Right atrium auricular region (tissue), 2 donors: Measurements from ENCODE around the gene ARID4B. TPM values are rescaled to one million over a fixed set of nuclear protein-coding genes. Genes with fewer than 3 reads are reported as not detected.

Experiments
- DNase-seq: peaks from one replicate; pipeline ENCODE4 v3.0.0-alpha.2; 2019; ENCODE audit warnings: low spot score
- H3K27ac ChIP-seq, 2 donors: fragments of 200-600 bp; sonication (generic); 1 replicate in 1 of 2; 2 replicates in 1 of 2; pipeline ENCODE4 v1.5.1; 2016 to 2019
- H3K27me3 ChIP-seq, 2 donors: fragments of 200-600 bp; sonication (generic); one replicate each; pipeline versions ENCODE4 v1.5.1 to v1.6.0; 2017 to 2019
- H3K36me3 ChIP-seq: fragments of 200-600 bp; sonication (generic); one replicate; pipeline ENCODE4 v1.5.1; 2016
- H3K4me1 ChIP-seq, 2 donors: fragments of 200-600 bp; sonication (generic); one replicate each; pipeline versions ENCODE4 v1.5.1 to v1.6.0; 2017 to 2019
- H3K4me3 ChIP-seq, 2 donors: fragments of 200-600 bp; sonication (generic); 1 replicate in 1 of 2; 2 replicates in 1 of 2; pipeline ENCODE4 v1.5.1; 2017 to 2019; ENCODE audit warnings: mild to moderate bottlenecking in 1 of 2, moderate library complexity in 1 of 2
- H3K9me3 ChIP-seq, 2 donors: fragments of 200-600 bp; sonication (generic); one replicate each; pipeline ENCODE4 v1.5.1; 2019
- CTCF ChIP-seq, 2 donors: fragments of 200-600 bp; sonication (generic); IDR thresholded peaks; one replicate each; pipeline ENCODE4 v1.5.1; 2019; ENCODE audit warnings: antibody characterized with exemption in 2 of 2
- total RNA-seq, 2 donors: library from RNA; depleted of rRNA; stranded (reverse); fragments of >200 nt; gene quantifications; one replicate each; pipeline ENCODE4 v1.1.0, GENCODE V29; 2016

The ARID4B gene
- total RNA-seq, 2 donors from 2014 or later, result 15.9 to 16.1 TPM

GRCh38 chr1:235254721-235255120 lies 73.3 kb downstream of the ARID4B start:
- Histone ChIP-seq H3K27ac (no peak overlapping the region), H3K9me3 (no peaks in the 10 kb centered on the region), H3K4me1 (peaks cover 0 to 15% of the 10 kb centered on the region in 2 donors), H3K27me3 (no peaks in the 10 kb centered on the region), H3K36me3 (no peaks in the 10 kb centered on the region), H3K4me3 (no peak overlapping the region)
- TF ChIP-seq CTCF (IDR thresholded peaks at IDR 0.05), result no peak
- DNase-seq, result no peak

GRCh38 chr1:235253219-235253962 lies 74.6 kb downstream of the ARID4B start:
- H3K27ac ChIP-seq, result no peak overlapping the region
- peaks cover 0 to 7% of the 10 kb centered on the region in 2 donors for H3K4me1 ChIP-seq
- H3K4me3 ChIP-seq, result no peak overlapping the region
- no peaks in the 10 kb centered on the region for H3K9me3 ChIP-seq
- peak; percentile 74 to 90 for TF ChIP-seq CTCF (IDR thresholded peaks at IDR 0.05)
- DNase-seq, result no peak
- no peaks in the 10 kb centered on the region for H3K27me3 ChIP-seq
- no peaks in the 10 kb centered on the region for H3K36me3 ChIP-seq

- H3K36me3 ChIP-seq, result no peaks in the 10 kb centered on the region
- no peak for TF ChIP-seq CTCF (IDR thresholded peaks at IDR 0.05)
- no peak for DNase-seq
- no peaks in the 10 kb centered on the region for H3K9me3 ChIP-seq
- no peak overlapping the region for H3K27ac ChIP-seq
- no peaks in the 10 kb centered on the region for H3K27me3 ChIP-seq
- no peak overlapping the region for H3K4me3 ChIP-seq
- H3K4me1 ChIP-seq, result peaks cover 0 to 13% of the 10 kb centered on the region in 2 donors
Observed at GRCh38 chr1:235250430-235250829, 77.5 kb downstream of the ARID4B start.

GRCh38 chr1:235246022-235246948 lies 81.7 kb downstream of the ARID4B start:
- Histone ChIP-seq H3K4me1 (peaks cover 0 to 6% of the 10 kb centered on the region in 2 donors), H3K27me3 (no peaks in the 10 kb centered on the region), H3K36me3 (peaks cover 4% of the 10 kb centered on the region), H3K27ac (no peak overlapping the region), H3K4me3 (no peak overlapping the region), H3K9me3 (no peaks in the 10 kb centered on the region)
- TF ChIP-seq CTCF (IDR thresholded peaks at IDR 0.05), result no peak
- DNase-seq, result no peak

- peaks cover 4% of the 10 kb centered on the region for H3K36me3 ChIP-seq
- no peak for TF ChIP-seq CTCF (IDR thresholded peaks at IDR 0.05)
- no peak overlapping the region for H3K4me3 ChIP-seq
Observed at GRCh38 chr1:235244974-235245592, 82.9 kb downstream of the ARID4B start.

More at GRCh38 chr1:235244974-235245592, 82.9 kb downstream of the ARID4B start:
- DNase-seq, result no peak
- H3K4me1 ChIP-seq, result peaks cover 0 to 6% of the 10 kb centered on the region in 2 donors
- H3K9me3 ChIP-seq, result no peaks in the 10 kb centered on the region
- H3K27ac ChIP-seq, result no peak overlapping the region
- H3K27me3 ChIP-seq, result no peaks in the 10 kb centered on the region
